ENCODE results near the gene MBD3L5. TPM values are rescaled to one million over a fixed set of nuclear protein-coding genes. Genes with fewer than 3 reads are reported as not detected.
"Not testable (repeated sequence)": the region's sequence is repeated elsewhere in the genome, so short reads cannot be mapped to it uniquely, and the experiment has no call there.

Gene MBD3L5
- total RNA-seq, result not detected
- not detected for polyA plus RNA-seq
- long read RNA-seq, donor 1, result 0 reads
- long read RNA-seq, donor 2, result 0 reads
- long read RNA-seq, donor 3, result 0 reads
- long read RNA-seq, donor 4, result 0 reads

GRCh38 chr19:7030278-7030677 is at the start of gene MBD3L5:
Gene MBD3L5 (plus strand): TSS chr19:7030578. CDS start chr19:7030612, 34 bp downstream.
- H3K27ac ChIP-seq (ENCODE audit: low read length); H3K4me1 ChIP-seq (ENCODE audit: control insufficient read depth, insufficient read depth, low read length); H3K27me3 ChIP-seq (ENCODE audit: control insufficient read depth, insufficient read depth); ATAC-seq; intact Hi-C loops (cut with DNase I); H3K4me3 ChIP-seq (ENCODE audit: low read length); H3K9me3 ChIP-seq (ENCODE audit: control insufficient read depth, low read length); DNase-seq: not testable (repeated sequence)
- WGBS, result no CpG with 5 or more reads among the region's 9 CpGs

- DNase-seq, result no peak
- Histone ChIP-seq H3K4me3 (ENCODE audit: low read length) (no peak overlapping the region), H3K9me3 (ENCODE audit: control insufficient read depth, low read length) (peaks cover 5% of the 10 kb centered on the region), H3K27me3 (ENCODE audit: control insufficient read depth, insufficient read depth) (no peaks in the 10 kb centered on the region), H3K27ac (ENCODE audit: low read length) (no peak overlapping the region), H3K4me1 (ENCODE audit: control insufficient read depth, insufficient read depth, low read length) (no peaks in the 10 kb centered on the region)
- intact Hi-C loops (cut with DNase I), result no loop called here
- no peak for ATAC-seq
These were observed 46.9 kb upstream of the MBD3L5 start for GRCh38 chr19:6983448-6983847.

- no peak overlapping the region for H3K27ac ChIP-seq (ENCODE audit: low read length)
- no peak for DNase-seq
- no peaks in the 10 kb centered on the region for H3K27me3 ChIP-seq (ENCODE audit: control insufficient read depth, insufficient read depth)
- H3K4me3 ChIP-seq (ENCODE audit: low read length), result no peak overlapping the region
- WGBS, result 51% methylated on average over 4 of the region's 4 CpGs
- ATAC-seq, result no peak
- intact Hi-C loops (cut with DNase I), result no loop called here
- H3K4me1 ChIP-seq (ENCODE audit: control insufficient read depth, insufficient read depth, low read length), result no peaks in the 10 kb centered on the region
- H3K9me3 ChIP-seq (ENCODE audit: control insufficient read depth, low read length), result peaks cover 5% of the 10 kb centered on the region
These were observed 42.5 kb upstream of the MBD3L5 start for GRCh38 chr19:6987850-6988249.

GRCh38 chr19:6988257-6988656 is 42.1 kb upstream of the MBD3L5 start:
- intact Hi-C loops (cut with DNase I), result no loop called here
- H3K27ac ChIP-seq (ENCODE audit: low read length), result no peak overlapping the region
- ATAC-seq, result no peak
- no peaks in the 10 kb centered on the region for H3K4me1 ChIP-seq (ENCODE audit: control insufficient read depth, insufficient read depth, low read length)
- peaks cover 5% of the 10 kb centered on the region for H3K9me3 ChIP-seq (ENCODE audit: control insufficient read depth, low read length)
- H3K4me3 ChIP-seq (ENCODE audit: low read length), result no peak overlapping the region
- no peaks in the 10 kb centered on the region for H3K27me3 ChIP-seq (ENCODE audit: control insufficient read depth, insufficient read depth)
- 40% methylated on average over 3 of the region's 3 CpGs for WGBS
- no peak for DNase-seq

- WGBS, result 83% methylated on average over 1 of the region's 1 CpG
- intact Hi-C loops (cut with DNase I), result no loop called here
- H3K9me3 ChIP-seq (ENCODE audit: control insufficient read depth, low read length), result no peaks in the 10 kb centered on the region
- H3K4me3 ChIP-seq (ENCODE audit: low read length), result no peak overlapping the region
- DNase-seq (no peak), ATAC-seq (no peak)
- H3K4me1 ChIP-seq (ENCODE audit: control insufficient read depth, insufficient read depth, low read length), result no peaks in the 10 kb centered on the region
- H3K27me3 ChIP-seq (ENCODE audit: control insufficient read depth, insufficient read depth), result no peaks in the 10 kb centered on the region
- H3K27ac ChIP-seq (ENCODE audit: low read length), result no peak overlapping the region
These were observed 35.3 kb upstream of the MBD3L5 start for GRCh38 chr19:6995054-6995453.

- no peak for ATAC-seq
- intact Hi-C loops (cut with DNase I), result no loop called here
- H3K27ac ChIP-seq (ENCODE audit: low read length), result no peak overlapping the region
These were observed 33.6 kb upstream of the MBD3L5 start for GRCh38 chr19:6996810-6997209.

GRCh38 chr19:6997679-6998445 is 32.5 kb upstream of the MBD3L5 start:
- no peaks in the 10 kb centered on the region for H3K27me3 ChIP-seq (ENCODE audit: control insufficient read depth, insufficient read depth)
- DNase-seq (no peak), ATAC-seq (no peak)
- H3K27ac ChIP-seq (ENCODE audit: low read length), result no peak overlapping the region
- no peak overlapping the region for H3K4me3 ChIP-seq (ENCODE audit: low read length)
- H3K4me1 ChIP-seq (ENCODE audit: control insufficient read depth, insufficient read depth, low read length), result no peaks in the 10 kb centered on the region
- intact Hi-C loops (cut with DNase I), result no loop called here
- no peaks in the 10 kb centered on the region for H3K9me3 ChIP-seq (ENCODE audit: control insufficient read depth, low read length)
- WGBS, result 81% methylated on average over 15 of the region's 15 CpGs

More at GRCh38 chr19:6996810-6997209, 33.6 kb upstream of the MBD3L5 start:
- Histone ChIP-seq H3K27me3 (ENCODE audit: control insufficient read depth, insufficient read depth) (no peaks in the 10 kb centered on the region), H3K4me3 (ENCODE audit: low read length) (no peak overlapping the region), H3K9me3 (ENCODE audit: control insufficient read depth, low read length) (no peaks in the 10 kb centered on the region), H3K4me1 (ENCODE audit: control insufficient read depth, insufficient read depth, low read length) (no peaks in the 10 kb centered on the region)
- DNase-seq, result no peak
- 66% methylated on average over 4 of the region's 4 CpGs for WGBS

- no peak for ATAC-seq
- Histone ChIP-seq H3K4me1 (ENCODE audit: control insufficient read depth, insufficient read depth, low read length) (no peaks in the 10 kb centered on the region), H3K27ac (ENCODE audit: low read length) (no peak overlapping the region), H3K9me3 (ENCODE audit: control insufficient read depth, low read length) (no peaks in the 10 kb centered on the region), H3K27me3 (ENCODE audit: control insufficient read depth, insufficient read depth) (no peaks in the 10 kb centered on the region), H3K4me3 (ENCODE audit: low read length) (no peak overlapping the region)
- intact Hi-C loops (cut with DNase I), result no loop called here
- WGBS, result 70% methylated on average over 7 of the region's 7 CpGs
- no peak for DNase-seq
These were observed 30.4 kb upstream of the MBD3L5 start for GRCh38 chr19:6999933-7000332.

GRCh38 chr19:7000333-7000732 is 30.0 kb upstream of the MBD3L5 start:
- intact Hi-C loops (cut with DNase I), result no loop called here
- Histone ChIP-seq H3K4me3 (ENCODE audit: low read length) (no peak overlapping the region), H3K27me3 (ENCODE audit: control insufficient read depth, insufficient read depth) (no peaks in the 10 kb centered on the region), H3K4me1 (ENCODE audit: control insufficient read depth, insufficient read depth, low read length) (no peaks in the 10 kb centered on the region), H3K9me3 (ENCODE audit: control insufficient read depth, low read length) (no peaks in the 10 kb centered on the region), H3K27ac (ENCODE audit: low read length) (no peak overlapping the region)
- peak in 1 of 2 donors; percentile 60 for ATAC-seq
- 66% methylated on average over 3 of the region's 3 CpGs for WGBS
- DNase-seq, result no peak

GRCh38 chr19:7000816-7001215 is 29.6 kb upstream of the MBD3L5 start:
- 67% methylated on average over 1 of the region's 1 CpG for WGBS
- Histone ChIP-seq H3K27ac (ENCODE audit: low read length) (no peak overlapping the region), H3K27me3 (ENCODE audit: control insufficient read depth, insufficient read depth) (no peaks in the 10 kb centered on the region), H3K4me1 (ENCODE audit: control insufficient read depth, insufficient read depth, low read length) (no peaks in the 10 kb centered on the region), H3K4me3 (ENCODE audit: low read length) (no peak overlapping the region), H3K9me3 (ENCODE audit: control insufficient read depth, low read length) (no peaks in the 10 kb centered on the region)
- intact Hi-C loops (cut with DNase I), result no loop called here
- DNase-seq (no peak), ATAC-seq (no peak)

- WGBS, result 54% methylated on average over 18 of the region's 18 CpGs
- no peaks in the 10 kb centered on the region for H3K27me3 ChIP-seq (ENCODE audit: control insufficient read depth, insufficient read depth)
- H3K4me3 ChIP-seq (ENCODE audit: low read length), result no peak overlapping the region
- no peaks in the 10 kb centered on the region for H3K9me3 ChIP-seq (ENCODE audit: control insufficient read depth, low read length)
- intact Hi-C loops (cut with DNase I), result no loop called here
- no peaks in the 10 kb centered on the region for H3K4me1 ChIP-seq (ENCODE audit: control insufficient read depth, insufficient read depth, low read length)
- DNase-seq, result no peak
- no peak for ATAC-seq
- no peak overlapping the region for H3K27ac ChIP-seq (ENCODE audit: low read length)
These were observed 26.0 kb upstream of the MBD3L5 start for GRCh38 chr19:7004313-7004931.

All from right cardiac atrium (tissue), 5 donors.